ENCODE measurements around the gene PITPNM3.
"Not testable (repeated sequence)": the region's sequence is repeated elsewhere in the genome, so short reads cannot be mapped to it uniquely, and the experiment has no call there.

Gene PITPNM3

DNA sequence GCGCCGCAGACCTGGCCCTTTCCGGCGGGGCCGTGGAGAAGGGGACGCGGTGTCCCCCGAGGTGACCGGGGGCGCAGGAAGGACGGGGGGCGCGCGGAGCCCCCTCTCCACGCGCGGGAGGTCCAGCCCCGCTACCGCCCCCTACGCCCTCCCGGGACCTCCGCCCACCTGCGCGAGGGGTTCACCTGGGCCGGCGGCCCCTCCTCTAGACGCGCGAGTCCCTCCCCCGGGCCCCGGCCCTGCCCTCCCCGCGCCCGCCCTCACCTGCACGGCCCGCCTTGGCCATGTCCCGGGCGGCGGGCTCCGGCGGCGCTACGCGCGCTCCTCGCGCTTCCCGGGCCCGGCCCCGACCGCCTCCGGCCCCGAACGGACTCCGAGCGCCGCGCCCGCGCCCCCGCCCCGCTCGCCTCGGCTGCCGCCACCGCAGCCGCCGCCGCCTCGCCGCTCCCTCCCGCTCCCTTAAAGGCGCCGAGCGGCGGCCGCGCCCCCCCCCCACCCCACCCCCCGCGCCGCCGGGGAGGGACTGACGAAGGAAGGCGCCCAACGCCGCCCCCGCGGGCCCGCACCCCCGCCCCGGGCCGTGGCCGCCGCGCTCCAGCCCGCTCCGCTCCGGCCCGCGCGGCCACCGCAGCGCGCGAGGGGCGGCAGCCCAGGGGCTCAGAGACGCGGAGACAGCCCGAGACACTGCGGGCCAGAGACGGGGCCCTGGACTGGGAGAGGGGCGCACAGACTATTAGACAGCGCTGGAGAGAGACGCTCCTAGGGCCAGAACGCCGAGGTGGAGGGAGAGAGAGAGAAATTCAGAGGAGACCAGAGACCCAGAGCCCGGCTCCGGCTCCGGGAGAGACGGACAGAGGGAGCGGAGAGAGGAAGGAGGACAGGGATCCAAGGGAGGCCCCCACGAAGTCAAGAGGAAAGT lies at the start of gene PITPNM3:
PITPNM3 (minus strand) TSS at position 435 of the 919 bp plus-strand sequence; CDS start at position 286, 149 bp downstream.
- no peak for DNase-seq

DNA sequence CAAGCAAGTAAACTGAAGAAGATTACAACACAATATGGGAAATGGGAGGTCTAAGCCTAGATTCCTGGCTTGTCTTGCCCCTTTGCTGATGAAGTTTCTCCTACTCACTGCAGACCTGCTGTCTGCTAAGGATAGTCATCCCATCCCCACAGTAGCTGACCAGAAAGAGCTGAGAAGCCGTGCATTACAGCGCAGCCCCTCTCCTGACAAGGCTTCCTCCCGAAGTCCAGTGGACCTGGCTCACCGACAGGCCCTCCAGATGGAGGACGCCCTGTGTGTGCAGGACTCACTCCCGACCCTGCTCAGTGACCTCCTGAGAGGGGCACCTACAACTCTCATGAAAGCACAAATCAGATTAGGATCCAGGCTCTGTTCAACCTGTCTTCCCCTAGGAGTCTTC lies 48.8 kb upstream of the PITPNM3 start:
- DNase-seq, result no peak

DNA sequence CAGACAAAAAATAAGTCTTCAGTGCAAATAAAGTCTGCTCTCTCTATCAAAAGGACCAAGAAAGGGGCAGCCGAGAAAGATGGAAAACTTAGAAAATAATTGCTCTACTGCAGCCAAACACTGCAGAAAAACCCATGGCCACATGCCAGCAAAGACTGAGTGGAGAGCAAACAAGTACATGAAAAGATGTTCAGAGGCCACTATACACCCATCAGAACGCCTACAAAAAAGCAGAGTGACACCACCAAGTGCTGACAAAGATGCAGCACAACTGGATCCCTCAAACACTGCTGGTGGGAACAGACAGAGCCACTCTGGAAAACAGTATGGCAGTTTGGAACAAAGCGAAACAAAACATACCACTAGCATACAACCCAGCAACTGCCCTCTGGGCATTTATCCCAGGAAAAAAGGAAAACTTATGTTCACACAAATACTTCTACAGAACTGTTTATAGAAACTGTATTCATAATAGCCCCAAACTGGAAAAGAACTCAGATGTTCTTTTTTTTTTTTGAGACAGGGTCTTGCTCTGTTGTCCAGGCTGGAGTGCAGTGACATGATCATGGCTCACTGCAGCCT lies 47.5 kb upstream of the PITPNM3 start:
- no peak for DNase-seq

DNA sequence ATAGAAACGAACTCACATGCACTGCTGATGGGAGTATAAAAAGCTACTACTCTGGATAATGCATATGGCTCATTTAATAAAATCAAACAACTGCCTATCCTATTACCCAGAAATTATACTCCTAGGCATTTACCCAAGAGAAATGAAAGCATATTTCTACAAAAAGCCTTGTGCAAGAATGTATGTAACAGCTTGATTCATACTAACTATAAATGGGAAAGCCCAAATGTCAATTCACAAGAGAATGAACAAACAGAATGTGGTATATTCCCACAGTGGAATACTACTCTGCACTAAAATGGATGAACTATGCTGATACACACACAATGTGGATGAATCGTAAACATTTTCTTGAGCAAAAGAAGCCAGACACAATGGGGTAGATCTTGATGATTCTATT lies 45.8 kb upstream of the PITPNM3 start:
- DNase-seq, result no peak

DNA sequence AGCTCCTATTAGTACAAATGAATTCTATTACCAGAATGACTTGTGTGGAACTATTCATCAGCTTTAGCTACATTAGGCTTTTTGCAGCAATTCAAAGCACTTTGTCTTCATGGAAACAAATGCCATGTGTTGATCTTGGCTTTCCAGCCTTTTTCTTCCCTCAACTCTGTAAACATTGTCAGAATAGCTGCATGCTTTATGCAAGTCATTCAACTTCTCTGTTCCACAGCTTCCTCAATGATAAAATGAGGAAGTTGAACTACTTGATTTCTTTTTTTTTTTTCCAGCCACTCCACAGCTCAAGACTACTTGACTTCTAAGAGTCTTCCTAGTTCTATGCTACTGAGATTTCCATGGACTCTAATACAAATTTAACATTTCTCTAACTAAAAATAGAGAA lies 43.0 kb upstream of the PITPNM3 start:
- no peak for DNase-seq

DNA sequence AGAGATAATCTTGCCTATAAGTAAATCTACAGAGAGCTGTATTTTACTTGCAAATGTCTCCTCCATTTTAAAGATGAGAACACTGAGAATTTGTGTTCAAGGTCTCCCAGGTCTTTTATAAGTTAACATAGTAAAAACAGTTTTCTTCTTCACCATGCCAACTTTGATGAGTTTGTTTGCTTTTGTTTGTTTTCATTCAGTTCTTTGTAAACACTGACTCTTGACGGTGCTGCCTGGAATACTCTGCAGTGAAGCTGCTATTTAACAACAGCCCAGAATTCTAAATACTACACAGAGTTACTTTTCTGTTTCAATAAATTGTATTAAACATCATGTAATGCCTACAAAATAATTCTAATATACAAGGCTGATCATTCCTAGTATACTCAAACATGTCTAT lies 41.4 kb upstream of the PITPNM3 start:
- DNase-seq, result no peak

DNA sequence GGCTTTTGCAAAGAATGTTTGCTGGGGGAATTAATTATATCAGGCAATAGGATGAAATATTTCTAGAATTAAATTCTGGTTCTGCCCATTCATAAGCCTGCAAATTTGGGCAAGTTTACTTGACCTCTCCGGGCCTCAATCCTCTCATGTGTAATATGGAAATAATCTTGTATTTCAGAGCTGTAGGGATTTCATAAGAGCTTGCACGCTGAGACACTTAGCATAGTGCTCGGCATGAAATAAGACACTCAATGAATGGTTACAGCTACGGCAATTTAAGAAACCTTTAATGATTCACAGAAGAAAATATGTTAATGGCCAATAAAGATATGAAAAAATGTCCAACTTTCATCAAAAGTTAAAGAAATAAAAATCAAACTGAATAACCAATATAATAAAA lies 40.6 kb upstream of the PITPNM3 start:
- DNase-seq, result no peak

DNA sequence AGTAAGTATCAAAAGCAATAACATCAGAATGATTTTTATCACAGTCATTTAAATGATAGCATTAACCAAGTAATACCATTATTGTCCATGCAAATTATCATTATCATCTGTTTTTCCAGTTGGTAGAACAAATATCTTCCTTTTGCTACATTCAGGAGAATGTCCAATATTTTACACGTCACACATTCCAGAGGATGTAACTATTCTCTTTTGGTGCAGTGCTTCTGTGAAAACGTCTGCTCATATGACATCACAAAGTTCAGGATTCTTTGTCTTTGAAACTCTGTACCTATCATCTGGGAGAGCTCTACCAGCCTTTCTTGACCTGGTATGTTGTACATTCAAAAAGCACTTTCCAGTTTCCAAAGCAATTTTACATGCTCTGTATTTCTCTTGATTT lies 40.2 kb upstream of the PITPNM3 start:
- DNase-seq, result no peak

DNA sequence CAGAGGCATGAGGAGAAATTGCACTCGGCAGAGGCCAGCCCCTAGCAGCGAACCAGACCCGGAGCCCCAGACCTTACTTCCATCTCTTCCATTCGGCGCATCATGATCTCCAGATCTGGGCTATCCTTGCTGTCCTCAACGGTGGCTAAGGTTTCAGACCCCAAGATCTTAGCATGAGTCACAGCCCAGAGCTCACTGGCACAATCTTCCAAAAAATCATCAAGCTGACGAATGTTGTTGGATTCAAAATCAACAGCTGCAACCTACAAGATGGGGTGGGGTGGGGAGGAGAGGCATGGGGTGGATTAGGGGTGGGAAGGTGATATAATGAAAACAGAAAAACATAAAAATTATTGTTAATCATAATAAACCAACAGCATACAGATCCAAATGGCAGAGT lies 39.7 kb upstream of the PITPNM3 start:
- no peak for DNase-seq

DNA sequence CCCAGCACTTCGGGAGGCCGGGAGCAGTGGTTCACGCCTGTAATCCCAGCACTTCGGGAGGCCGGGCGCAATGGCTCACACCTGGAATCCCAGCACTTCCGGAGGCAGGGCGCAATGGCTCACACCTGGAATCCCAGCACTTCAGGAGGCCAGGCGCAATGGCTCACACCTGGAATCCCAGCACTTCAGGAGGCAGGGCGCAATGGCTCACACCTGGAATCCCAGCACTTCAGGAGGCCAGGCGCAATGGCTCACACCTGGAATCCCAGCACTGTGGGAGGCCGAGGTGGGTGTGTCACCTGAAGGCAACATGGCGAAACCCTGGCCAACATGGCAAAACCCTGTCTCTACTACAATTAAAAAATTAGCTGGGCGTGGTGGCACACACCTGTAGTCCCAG lies 37.0 kb upstream of the PITPNM3 start:
- DNase-seq, result not testable (repeated sequence)

DNA sequence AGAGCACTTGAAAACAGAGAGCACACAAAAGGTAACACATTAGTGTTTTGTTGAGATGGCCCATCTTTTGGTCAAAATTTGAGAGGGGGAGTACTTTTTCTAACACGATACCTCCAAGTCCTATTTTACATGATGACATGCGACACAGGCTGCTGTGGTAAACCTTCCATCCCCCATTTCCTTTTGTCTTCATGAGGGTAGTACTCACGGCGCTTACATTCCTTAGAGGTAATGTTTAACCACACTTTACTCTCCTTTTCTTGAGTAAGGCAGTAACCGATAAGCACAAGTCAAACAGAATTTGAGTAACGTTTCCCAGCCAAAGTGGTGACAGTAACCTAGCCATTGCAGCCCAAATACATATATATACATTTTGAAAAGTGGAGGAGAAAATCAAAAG lies 35.8 kb upstream of the PITPNM3 start:
- no peak for DNase-seq

DNA sequence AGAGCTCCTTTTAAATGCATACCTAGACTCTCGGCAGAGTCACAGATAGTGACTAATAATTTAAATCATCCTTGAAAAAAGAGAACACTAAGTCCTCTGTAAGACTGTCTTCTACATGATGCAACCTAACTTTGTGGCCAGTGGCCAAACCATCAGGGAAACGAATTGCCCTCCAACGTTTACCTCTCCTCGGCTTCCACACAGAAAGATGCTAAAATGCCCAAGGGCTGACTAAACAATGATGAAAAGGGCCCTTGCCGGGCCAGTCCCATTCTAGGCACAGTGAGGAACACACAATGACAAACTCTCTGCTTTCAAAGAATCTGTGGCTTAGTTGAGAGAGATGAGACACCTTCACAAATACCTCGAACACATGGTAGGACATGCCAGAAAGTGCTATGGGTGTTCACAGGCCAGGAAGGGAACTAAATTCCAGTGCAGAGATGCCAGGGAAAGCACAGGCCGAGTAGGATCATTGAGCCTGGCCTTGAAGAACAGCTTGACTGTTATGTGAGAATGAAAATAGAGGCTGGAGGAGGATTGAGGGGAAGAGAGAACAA lies 35.3 kb upstream of the PITPNM3 start:
- DNase-seq, result no peak

DNA sequence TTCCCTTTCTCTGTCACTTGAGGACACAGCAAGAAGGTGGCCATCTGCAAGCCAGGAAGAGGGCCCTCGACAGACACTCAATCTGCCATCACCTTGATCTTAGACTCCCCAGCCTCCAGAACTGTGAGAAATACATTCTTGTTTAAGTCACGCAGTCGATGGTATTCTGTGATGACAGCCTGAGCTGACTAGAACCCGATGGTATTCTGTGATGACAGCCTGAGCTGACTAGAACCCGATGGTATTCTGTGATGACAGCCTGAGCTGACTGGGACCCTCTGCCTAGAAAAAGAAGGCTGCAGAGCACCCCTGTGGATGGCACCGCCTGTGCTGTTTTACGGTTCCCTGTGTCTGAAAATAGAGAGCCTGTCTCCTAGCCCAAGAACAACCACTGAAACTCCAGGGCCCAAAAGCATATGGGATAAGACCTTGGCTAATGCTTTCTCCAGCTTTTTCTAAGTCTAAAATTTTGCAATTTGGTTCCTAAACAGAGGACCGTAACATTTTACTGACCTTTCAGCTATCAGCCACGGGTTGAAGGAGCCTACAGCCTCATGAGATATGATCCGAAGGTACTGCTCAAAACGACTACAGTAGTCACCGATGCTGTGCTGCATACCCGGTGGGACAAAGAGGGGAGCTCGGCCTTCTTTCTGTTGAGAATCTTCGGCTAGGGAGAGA lies 33.1 kb upstream of the PITPNM3 start:
- no peak for DNase-seq

DNA sequence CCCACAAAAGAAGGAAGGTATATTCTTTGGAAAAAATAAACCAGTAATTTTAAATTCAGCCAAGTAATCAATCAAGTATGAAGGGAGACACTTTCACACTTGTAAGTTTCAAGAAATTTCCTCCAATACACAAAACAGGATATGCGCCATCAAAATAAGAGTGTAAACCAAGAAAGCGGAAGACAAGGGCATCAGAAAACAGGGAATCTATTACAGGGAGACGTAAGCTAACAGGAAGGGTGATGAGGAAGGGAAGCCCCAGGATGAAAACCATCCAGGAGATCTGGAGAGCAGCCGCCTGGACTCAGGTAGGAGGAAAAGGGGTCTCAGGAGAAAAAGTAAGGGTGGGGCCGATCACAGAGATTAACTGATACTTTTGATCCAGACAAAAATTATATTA lies 31.8 kb upstream of the PITPNM3 start:
- no peak for DNase-seq

DNA sequence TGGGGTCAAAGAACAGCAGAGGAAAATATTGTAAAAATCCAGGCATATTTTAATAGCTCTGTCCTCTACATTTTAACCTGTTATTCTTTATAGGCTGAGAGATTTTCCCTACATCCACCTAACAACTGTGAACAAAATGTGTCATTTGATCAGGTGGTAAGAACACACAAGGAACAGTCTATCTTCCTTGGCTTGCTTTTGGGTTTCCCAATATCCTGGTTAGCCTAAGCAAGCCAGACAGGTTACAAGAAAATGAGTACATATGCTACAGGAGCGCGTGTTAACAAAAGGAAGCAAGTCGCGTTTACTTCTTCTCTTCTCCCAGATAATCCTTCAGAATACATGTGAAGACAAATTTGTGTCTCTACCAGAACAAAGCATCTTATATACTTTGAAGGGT lies 31.0 kb upstream of the PITPNM3 start:
- no peak for DNase-seq

DNA sequence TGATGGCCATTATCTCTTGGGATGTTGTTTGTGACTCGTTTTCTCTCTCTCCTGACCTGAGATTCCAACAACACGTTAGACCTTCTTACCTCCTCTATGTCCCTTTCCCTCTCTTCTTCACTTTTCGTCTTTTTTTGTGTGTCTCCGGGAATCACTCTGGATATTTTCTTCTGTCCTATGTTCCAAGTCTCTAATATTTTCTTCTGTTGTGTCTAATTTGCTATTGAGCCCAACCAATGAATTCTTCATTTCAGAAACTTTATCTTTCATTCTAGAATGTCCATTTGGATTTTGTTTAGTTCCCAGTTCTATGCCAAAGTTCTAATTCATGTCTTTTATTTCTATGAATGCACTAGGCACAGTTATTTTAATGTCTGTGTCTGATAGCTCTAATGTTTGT lies 27.1 kb upstream of the PITPNM3 start:
- no peak for DNase-seq

DNA sequence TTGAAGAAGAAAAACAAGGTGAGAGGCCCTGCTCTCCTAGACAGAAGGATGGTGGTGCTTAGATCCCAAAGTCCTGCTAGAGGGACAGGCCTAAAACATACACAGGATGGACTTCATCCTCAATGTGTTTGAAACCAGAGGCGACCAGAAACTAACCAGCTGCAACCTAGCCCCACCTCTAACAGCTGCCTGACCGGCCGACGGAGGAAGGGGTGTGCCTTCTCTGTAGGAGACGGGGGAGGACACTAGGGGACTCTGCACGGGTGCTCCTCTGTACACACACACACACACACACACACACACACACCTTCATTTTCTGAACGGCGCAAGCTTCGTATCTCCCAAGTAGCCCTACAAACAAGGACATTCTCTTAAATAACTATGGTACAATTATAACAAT lies 24.3 kb upstream of the PITPNM3 start:
- DNase-seq, result no peak

DNA sequence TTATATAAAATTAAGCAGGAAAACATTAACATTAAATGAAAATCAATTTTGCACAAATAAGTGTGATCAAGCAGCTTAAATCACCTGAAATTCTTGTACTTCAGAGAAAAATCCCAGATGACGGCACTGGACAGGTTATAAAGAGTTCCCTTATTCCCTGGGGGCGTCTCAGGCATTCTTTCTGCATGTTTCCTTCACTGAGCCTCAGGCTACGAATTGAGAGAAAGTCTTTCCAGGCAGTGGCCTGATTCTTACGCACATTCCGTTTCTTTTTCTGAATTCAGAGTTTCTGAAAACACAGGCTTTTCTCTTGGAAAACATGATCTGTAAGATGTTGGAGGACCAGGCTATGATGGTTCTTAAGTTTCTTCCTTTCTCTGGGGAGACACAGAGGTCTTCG lies 22.1 kb upstream of the PITPNM3 start:
- no peak for DNase-seq

DNA sequence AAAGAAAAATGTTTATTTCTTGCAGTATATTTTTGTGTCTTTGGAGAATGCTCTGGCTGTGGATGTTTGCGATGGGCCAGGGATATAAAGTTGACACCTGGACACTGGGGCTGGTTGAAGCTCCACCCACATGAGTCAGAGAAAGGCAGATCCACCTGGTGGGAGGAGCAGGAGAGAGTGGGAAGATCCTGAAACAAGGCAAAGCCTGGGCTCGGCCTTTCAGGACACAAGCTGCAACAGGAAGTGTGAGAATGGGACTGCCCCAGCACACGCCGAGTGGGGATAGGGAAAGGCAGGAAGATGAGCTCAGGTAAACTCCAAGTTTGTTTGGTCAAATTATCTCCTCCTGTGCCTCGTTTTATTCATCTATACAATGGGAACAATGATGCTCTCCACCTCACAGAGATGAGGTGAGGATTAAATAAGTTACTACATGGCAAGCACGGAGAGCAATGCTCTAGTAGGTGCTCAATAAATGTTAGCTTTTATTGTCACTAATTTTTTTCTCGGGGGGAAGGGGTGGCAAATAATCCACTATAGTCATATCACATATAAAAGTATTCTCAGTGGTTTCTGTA lies 21.4 kb upstream of the PITPNM3 start:
- no peak for DNase-seq

DNA sequence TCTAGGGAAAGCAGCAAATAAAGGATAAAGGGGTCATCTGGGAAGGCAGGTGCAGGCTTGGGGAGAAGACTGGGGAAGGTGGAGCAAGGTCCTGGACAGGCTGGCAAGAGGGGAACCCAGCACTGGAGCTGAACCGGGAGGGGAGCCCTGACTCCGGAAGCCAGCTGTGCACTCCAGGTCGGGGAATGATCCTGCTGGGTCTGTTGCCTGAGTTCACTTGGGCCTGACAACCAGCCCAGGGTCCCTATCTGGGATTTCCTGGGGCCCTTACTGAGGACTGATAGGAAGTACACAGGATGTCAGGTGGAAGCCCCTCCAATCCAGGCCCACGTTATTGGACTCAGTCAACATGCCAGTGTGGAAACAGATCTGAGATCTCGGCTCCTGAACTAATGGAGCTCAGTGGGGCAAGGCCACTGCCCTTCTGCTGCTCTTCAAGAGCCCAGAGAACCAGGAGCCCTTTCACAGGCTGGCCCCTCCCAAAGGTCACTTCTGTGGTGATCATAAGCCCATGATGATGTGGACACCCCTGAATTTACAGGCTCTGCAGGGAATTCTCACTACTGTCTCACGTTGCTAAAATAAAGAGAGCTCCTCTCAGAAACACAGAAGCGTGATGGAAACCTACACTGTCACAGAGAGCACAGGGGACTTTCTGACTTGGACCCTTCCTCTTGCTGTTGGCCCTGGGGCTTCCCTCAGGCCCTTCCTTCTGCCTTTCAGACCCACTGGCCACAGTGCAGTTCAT lies 19.9 kb upstream of the PITPNM3 start:
- no peak for DNase-seq

DNA sequence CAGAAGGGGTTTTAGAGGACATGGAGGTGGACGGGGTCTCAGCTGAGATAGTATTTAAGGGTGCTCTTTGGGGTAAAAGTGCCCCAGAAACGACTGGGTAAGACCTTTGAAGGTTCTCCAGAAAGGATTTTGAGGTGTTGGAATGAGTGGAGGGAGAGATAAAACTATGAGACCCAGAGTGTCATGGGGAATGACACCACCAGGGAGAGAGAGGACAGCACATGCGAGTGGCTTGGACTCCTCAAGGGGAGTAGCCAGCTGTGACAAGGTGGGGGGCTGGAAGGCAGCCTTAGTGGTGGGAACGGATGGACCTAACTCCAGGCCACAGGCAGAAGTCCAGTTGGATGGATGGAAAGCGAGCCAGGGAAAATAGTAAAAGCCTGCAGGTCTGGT lies 19.2 kb upstream of the PITPNM3 start:
- no peak for DNase-seq
